ENCODE results near the gene DNASE2B.

DNASE2B gene, protein sequence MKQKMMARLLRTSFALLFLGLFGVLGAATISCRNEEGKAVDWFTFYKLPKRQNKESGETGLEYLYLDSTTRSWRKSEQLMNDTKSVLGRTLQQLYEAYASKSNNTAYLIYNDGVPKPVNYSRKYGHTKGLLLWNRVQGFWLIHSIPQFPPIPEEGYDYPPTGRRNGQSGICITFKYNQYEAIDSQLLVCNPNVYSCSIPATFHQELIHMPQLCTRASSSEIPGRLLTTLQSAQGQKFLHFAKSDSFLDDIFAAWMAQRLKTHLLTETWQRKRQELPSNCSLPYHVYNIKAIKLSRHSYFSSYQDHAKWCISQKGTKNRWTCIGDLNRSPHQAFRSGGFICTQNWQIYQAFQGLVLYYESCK

DNA sequence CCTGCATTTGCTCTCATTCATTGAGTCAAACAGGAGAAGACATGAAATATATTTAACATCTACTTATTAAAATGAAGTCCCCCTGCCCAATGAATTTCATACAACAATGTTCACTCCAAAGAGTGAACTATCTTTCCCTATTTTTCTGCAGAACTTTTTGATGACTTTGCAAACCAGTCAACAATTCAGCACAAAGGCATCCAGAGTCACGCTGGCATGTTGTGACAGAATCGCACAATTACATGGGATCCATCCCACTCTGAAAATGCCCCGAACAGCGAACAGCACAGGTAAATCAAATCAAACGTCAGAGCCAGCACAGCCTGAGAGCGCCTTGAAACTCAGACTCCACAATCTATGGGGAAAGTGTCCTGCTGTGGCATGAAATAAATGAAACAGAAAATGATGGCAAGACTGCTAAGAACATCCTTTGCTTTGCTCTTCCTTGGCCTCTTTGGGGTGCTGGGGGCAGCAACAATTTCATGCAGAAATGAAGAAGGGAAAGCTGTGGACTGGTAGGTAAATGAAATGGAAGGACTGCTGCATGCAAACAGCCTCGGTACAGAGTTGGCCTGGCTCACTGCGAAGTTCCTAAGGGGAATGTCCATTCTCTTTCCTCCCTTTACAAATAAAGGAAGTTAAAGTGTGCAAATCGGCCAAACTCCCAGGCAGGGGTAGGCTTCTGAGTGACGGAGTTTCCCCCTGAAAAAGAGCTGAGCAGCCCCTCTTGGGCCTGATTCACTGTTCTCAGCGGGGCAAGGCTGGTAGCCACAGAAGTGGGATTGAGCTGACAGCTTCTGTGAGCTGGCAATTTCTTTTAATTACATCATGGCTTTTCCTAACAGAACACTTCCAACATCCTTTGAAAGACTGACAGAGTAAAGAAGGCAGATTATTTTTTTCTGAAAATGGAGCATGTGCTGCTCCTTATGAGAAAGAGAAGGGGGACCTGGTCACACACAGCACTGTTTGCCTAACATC is at the start of gene DNASE2B:
Gene DNASE2B (plus strand): TSS at position 310 of the 981 bp plus-strand sequence. CDS start 81 bp downstream, at position 391.
- DNase-seq (ENCODE audit: low read depth in 2 of 2), result no peak

DNA sequence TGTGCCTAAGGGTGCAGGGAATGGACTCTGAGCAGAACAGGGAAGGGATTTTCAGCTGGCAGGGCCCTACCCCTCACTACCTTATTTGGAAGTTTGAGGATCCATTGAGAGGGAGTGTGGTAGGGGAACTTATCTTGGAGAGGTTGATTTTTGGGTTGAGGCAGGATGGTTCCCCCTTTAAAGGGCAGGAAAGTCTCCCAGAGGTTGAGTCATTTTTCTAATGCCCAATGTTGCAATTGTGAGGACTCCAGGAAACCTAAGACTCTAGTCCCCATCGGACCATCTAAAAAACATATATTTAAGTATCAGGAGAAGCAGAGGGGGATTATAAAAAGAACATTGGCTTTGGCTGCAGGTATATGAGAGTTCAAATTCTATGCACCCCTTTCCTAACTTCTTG is 49.5 kb upstream of the DNASE2B start:
- DNase-seq (ENCODE audit: low read depth in 2 of 2), result no peak

DNA sequence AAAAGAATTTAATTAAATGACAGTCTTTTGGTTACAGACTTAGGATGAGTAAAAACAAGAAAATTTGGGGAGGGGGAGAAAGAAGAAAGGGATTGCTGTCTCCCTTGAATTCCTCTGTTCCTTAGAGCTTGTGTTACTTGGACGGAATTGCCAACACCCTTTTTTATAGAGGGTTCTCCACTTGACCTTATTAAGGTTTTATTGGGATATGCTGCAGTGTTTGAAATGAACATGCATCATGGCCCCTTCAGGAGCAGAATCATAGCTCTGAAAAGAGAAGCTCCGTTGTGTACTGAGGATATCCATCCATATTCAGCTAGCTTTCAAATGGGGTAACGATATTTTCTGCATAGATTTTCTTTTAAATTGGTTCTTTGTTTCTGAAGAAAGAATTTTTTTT is 48.2 kb upstream of the DNASE2B start:
- no peak for DNase-seq (ENCODE audit: low read depth in 2 of 2)

DNA sequence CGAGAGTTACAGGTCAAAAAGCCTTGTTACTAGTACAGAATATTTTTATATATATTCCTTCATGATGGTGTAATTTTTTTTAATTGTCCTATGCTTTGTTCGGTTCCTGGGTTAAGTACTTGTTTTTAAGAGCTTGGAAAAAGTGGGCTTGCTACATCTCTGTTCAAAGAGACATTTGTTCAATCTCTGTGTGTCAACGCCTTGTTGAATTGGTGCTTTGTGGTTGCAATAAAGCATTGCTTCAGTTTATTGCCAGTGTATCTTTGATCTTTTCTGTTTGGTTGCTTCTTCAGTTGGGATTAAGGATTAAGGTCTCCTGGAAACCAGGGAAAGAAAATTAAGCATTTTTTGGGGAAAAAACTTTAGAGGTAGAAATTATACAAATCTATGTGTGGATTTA is 47.7 kb upstream of the DNASE2B start:
- no peak for DNase-seq (ENCODE audit: low read depth in 2 of 2)

DNA sequence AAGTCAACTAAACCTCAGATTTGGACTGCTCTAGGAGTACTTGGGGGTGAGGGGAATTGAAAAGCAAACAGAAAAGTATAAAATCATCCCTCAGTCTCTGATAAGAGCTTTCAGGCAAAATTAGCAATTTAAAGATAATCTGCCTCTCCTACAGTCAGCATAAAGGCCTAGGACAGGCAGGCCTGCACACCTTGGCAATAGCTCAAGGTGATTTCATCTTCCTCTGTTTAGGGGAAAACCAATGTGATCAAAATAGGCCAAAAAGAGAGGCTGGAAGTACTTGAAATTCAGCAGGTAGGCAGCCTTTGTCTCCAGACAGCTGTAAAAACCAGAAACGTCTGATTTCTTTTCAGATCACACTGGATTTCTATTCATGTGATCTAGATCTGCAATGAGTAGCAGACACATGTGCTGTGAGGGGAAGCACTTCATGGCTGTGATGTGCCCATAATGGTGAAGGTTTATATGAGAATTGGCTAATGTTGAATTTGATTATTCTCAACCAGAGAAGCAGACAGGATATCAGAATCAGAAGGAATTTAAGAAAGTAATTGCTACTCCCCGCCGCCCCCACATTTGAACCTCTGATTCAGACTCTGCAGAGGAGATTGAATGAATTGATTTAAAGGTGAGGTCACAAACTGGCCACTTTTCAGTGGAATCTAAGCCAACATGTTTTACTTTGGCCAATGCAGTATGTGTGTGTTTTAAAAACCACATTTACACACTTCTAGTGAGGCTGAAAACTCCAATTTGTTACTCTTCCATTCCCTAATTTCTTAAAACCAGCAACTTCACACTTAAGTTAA is 45.8 kb upstream of the DNASE2B start:
- DNase-seq (ENCODE audit: low read depth in 2 of 2), result no peak

DNA sequence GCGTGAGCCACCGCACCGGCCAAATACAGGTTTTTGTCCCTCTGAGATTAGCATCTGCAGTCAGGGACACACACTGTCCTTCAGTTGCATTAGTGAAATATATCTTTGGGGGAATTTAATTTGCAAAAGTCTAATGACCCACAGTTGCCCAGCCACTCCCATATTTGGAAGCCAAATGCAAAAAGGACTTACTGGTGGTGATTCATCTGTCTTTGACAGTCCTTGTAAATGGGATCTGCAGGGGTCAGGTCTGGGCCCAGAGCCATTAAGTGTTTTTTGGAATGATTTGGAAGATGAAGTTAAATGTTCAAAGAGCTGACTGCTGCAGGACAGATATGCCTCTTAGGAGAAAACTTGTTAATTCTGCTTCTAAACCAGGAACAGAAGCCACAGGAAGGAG is 44.6 kb upstream of the DNASE2B start:
- DNase-seq (ENCODE audit: low read depth in 2 of 2), result no peak

DNA sequence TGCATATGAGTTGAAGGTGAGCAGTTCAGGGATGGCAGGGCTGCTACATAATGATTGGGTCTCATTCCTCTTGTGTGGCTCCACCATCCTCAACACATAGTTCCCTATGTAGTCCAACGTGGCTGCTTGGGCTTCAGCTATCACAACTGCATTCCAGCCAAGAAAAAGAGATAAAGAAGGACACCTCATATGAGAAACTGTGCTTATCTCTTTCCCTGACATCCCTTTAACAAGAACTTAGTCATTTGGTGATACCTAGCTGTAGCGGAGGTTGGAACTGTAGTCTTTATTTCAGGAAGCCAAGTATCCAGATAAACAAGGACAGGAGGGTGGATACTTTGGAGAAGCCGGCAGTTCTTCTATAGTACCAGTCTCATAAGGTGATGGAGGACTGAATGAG is 42.7 kb upstream of the DNASE2B start:
- DNase-seq (ENCODE audit: low read depth in 2 of 2), result no peak

DNA sequence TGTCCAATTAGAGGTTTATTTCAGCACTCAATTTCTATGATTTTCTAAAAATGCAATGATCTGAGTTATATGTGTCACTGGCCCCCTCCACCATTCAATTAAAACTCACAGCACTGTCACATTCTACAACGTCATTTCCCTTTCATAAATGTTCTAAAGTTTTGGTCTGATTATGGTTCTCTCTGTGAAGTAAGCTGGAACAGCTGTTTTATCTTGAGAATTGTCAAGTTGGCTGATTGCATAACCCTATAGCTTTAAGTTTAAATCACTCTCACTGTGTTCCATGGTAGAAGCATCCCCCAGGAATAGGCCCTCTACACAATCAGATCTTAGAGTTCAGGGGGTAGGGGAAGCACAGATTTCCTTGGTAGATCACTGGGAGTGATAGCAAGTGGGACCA is 41.4 kb upstream of the DNASE2B start:
- DNase-seq (ENCODE audit: low read depth in 2 of 2), result no peak

DNA sequence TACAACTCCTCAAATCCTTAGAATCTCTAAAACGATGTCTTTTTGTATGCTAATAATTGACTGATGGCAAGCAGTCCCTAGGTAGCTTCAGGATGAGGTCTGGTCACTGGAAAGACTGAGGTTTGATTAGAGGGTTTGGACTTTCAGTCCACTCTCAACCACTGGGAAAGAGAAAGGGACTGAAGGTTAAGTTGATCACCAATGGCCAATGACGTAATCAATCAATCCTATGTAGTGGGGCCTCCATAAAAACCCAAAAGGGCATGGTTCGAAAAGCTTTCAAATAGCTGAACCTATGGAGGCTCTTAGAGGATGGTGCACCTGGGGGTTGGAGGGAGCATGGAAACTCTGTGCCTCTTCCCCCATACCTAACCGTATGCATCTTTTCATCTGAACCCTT is 39.6 kb upstream of the DNASE2B start:
- DNase-seq (ENCODE audit: low read depth in 2 of 2), result no peak

DNA sequence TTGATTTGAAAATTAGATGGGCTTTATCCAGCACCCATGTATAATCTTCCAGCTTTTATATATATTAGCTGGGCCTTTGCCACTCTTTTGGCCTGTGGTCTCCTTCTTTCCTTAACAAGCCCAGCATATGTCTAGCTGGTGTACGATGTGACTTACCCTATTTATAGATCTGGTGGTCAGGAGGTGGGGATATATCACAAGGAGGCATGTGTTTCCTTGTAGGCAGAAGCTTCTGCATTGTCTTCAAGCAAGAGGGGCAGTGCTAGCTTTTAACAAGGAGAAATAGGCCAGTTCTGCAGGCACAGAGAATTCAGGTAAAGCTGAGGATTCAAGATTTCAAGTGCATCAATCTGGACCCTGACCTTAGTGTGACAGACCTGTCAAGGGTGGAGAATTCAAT is 38.0 kb upstream of the DNASE2B start:
- DNase-seq (ENCODE audit: low read depth in 2 of 2), result no peak

DNA sequence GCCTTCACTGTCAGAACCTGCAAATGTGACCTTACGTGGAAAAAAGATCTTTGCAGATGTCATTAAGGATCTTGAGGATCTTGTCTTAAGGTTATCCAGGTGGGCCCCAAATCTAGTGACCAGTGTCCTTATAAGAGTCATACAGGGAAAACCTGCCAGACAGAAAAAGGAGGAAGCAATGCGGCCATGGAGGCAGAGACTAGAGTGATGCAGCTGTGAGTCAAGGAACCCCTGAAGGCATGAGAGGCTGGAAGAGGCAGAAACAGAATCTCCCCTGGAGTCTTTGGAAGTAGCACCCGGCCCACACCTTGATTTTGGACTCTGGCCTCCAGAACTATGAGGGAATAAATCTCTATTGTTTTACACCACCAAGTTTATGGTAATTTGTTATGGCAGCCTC is 36.5 kb upstream of the DNASE2B start:
- no peak for DNase-seq (ENCODE audit: low read depth in 2 of 2)

DNA sequence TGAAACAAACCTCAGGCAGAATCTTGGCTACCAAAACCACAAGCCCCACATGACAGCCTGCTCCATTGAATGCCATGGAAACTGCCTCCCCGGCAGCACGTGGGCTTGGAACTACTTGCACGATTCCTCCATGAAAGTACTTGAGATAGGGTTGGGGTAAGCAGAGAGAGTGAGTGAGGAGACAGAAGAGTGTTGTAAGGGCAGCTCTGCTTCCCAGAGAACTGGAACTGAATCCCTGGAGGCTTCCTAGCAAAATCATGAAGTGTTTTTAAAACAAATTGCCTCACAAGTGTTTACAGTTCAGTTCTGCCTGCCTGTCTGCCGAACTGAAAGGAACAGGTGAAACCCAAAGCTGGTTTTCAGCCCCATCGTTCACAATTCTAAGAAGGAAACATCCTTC is 35.3 kb upstream of the DNASE2B start:
- DNase-seq (ENCODE audit: low read depth in 2 of 2), result no peak

DNA sequence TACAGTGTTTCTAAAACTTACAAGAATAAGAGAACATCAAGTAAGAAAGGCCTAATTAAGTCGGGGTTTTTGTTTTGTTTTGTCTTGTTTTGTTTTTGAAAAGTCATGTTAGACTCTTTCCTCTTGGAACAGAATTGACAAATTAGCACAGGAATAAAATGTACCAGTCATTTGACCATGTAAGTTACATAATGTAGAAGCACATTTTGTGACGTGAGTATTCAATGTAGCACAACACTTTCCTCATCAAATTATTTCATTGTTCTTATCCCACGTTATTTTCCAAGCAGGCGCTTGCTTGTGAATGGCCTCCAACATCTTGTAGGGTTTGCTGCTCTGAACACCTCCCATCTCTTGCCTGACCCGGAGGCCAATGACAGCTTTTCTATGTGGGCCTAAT is 34.7 kb upstream of the DNASE2B start:
- no peak for DNase-seq (ENCODE audit: low read depth in 2 of 2)

DNA sequence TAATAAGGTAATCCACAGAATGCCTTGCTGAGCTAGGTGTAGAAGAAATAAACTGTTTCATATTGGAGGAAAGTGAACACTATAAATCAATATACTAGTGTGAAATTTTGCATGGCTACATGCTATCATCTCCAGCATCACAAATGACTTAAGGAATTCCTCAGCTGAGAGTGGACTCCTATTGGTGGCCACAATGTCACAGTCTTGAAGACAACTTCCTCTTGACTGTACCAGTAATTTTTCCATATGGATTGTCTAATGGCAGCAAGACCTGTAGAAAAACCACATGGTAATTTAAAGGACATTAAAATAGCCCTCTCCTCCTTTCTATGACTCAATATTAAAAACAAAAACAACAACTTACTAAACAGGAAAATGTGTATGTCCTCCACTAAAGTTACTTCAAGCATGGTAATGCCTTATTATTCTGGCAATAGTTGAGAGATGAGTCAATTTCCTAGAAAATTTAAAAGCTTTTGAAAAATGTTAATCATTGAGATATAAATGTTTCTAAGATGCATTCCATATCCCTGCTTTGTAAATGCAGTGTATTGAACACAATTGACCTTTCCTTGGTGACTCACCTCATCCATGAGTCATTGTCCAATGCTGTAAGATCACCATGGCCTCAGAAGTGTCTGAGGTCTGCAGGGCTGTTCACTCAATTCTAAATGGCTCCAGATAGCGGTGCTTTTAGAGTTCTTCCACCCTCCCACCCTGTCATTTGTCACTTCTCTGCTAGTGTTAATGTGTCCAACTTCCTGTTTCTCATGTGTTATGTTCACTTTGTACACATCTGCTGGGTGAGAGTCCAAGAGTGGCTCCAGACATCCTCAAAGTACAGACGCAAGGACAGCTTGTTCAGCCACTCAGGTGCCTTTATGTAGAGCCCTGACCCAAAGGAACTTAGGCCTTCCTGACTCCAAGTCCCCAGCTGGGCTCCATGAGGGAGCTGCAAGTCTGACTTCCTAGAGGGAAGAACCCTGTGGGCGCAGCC is 32.8 kb upstream of the DNASE2B start:
- no peak for DNase-seq (ENCODE audit: low read depth in 2 of 2)

DNA sequence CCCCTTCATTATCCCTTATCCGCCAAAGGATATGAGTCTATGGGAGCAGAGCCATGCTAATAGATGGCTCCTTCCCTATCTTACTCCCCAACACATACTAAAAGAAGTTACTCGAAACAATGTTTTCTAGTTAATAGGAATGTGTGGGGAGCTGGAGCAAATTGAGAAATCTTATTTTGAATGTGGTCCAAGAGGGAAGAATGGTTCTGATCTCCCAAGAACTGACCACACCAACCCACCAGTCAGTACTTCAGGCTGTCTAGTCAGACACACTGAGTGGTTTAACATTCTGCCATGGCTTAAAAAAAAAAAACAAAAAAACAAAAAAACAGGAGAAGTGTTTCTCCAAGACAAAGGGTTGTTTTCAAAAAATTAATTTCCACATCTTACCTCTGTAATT is 31.5 kb upstream of the DNASE2B start:
- no peak for DNase-seq (ENCODE audit: low read depth in 2 of 2)

DNA sequence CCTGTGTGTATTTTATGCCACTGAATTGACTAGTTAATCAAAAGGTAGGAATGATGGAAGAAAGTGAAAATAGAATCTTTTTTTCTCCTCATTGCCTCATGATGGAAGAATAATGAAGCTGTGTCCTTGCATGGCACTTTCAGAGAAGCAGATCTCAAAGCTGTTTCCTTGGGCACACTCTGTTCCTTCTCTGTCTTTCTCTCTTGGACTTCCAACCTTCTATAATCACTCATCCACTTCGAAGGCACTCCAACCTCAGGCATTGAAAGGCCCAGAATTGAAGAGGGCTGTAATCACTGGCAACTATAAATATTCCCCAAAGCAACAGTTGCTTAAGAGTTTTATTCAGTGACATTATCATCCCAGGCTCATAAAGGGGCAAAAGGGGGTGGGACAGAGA is 31.1 kb upstream of the DNASE2B start:
- DNase-seq (ENCODE audit: low read depth in 2 of 2), result no peak

DNA sequence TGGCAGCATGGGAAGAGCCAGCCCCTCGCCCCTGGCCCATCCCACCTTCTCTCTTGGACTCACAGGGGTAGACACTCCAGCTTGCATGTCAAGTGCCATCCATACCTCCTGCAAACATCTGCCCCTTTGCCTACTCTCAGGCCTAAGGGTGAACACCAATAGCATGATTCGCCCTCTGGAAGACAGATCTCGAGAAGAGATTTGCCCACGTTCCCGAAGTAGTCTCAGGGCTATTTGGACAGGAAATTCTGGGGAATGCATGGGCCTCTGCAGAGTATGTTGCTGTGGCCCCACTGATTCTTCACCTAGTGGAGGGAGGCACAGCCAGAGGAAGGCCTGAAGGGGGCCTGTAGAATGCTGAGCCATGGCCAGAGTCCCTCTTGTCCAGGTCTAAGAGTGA is 29.8 kb upstream of the DNASE2B start:
- DNase-seq (ENCODE audit: low read depth in 2 of 2), result no peak

DNA sequence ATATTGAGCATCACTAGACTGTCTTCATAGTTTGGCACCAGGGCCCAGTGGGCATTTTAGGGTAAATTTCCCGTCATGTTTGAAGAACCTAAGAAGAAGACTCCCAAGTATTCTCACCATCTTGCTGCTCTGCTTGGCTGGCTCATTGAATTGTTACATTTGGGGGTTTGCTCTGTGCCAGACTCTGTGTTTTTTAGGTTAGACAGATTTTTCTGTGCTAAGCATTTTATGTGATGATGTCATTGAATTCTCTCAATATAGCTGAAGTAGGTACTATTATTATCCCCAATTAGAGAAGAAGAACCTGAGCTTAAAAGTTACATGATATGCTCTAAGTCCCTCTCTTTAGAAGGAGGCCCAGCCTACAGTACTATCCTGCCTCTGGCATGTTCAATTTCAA is 28.0 kb upstream of the DNASE2B start:
- no peak for DNase-seq (ENCODE audit: low read depth in 2 of 2)

DNA sequence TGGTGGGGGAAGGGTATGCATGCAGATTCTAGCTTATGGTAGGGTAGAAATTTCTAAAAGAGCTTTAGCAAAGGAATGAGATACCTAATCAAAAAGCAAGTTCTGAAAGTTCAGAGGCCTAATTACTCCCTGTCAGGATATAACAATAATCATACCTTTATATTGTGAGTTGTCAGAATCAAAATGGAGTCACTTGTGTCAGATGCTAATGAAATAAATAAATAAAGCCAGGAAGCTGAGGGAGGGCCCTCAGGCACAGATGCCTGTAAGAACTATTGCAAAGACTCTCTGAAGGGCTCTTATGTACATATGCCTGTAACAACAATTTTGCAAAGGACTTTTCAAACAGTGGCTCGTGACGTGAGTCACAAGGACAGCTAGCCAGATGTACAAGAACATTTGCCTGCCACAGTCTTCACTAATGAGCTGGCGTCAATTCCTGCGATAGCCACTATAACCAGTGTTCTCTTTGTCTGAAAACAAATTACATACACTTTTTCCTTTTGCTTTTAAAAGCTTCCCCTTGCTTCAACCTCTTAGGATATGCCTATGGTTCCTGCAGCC is 27.4 kb upstream of the DNASE2B start:
- no peak for DNase-seq (ENCODE audit: low read depth in 2 of 2)

DNA sequence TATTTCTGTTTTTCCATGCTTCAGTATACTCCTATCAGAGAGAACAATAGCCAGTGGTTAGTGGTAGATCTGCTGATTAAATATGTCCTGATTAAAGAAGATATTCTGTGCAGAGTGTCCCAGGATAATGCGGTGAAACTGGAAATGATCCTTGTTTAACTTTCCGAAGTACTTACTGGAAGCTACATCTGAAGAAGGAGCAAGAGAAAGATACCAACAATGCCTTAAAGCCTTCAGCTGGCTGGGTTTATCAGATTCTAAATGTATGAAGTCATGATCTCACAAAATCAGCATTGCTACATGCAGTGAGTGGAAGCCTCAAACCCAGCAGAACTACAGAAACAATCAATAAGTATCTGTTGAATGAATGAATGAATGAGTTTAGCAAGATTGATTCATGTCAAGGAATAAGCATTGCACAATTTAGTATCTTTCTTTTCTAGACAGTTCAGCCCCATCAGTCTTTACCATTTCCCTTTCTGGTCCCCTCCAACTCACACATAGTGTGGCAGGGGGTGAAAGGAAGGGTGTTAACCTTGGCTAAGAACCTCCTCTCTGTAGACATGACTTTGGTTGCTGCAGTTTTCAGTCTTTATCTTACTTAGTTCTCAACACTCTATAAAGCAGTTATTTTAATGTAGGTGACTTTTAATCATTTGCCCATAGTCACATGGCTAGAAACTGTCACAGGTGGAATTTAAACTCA is 24.7 kb upstream of the DNASE2B start:
- DNase-seq (ENCODE audit: low read depth in 2 of 2), result no peak
